ENCODE data around the gene STAT2.

DNA sequence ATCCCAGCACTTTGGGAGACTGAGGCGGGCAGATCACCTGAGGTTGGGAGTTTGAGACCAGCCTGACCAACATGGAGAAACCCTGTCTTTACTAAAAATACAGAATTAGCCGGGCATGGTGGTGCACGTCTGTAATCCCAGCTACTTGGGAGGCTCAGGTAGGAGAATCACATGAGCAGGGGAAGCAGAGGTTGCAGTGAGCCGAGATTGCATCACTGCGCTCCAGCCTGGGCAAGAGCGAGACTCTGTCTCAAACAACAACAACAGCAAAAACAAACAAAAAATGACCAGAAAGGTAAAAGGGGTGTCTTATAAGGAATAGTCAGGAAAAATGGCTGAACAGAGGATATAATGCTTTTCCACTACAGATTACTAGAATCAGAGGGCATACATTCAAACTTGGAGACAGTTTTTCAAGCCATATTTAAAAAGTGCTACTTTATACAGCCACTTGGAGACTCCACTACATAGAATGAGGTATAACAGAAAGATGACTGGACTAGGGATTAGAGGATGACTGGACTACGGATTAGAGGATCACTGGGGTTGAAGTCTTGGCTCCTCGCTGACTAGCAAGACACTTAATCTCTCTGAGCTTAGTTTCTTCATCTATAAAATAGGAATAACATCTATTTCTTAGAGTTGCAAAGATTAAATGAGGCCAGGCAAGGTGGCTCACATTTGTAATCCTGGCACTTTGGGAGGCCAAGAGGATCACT is 54.9 kb downstream of the STAT2 start:
- TF ChIP-seq, protein P1, sequence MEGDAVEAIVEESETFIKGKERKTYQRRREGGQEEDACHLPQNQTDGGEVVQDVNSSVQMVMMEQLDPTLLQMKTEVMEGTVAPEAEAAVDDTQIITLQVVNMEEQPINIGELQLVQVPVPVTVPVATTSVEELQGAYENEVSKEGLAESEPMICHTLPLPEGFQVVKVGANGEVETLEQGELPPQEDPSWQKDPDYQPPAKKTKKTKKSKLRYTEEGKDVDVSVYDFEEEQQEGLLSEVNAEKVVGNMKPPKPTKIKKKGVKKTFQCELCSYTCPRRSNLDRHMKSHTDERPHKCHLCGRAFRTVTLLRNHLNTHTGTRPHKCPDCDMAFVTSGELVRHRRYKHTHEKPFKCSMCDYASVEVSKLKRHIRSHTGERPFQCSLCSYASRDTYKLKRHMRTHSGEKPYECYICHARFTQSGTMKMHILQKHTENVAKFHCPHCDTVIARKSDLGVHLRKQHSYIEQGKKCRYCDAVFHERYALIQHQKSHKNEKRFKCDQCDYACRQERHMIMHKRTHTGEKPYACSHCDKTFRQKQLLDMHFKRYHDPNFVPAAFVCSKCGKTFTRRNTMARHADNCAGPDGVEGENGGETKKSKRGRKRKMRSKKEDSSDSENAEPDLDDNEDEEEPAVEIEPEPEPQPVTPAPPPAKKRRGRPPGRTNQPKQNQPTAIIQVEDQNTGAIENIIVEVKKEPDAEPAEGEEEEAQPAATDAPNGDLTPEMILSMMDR (conservative IDR thresholded peaks at IDR 0.05 in 1 of 2, IDR thresholded peaks at IDR 0.05 in 1 of 2; ENCODE audit: low read depth in 1 of 2, low read length in 2 of 2) = no peak
- no peak for TF ChIP-seq EZH2 (IDR thresholded peaks at IDR 0.05; ENCODE audit: low read length, missing control alignments)

Data from fibroblast of lung (primary cell).